Endodermal cell (in vitro differentiated cells): Measurements from ENCODE around the gene GAB2. TPM values are rescaled to one million over a fixed set of nuclear protein-coding genes. Genes with fewer than 3 reads are reported as not detected.

ENCODE experiments used
- DNase-seq: peaks from one replicate; pipeline ENCODE4 v3.0.0-alpha.2; 2017
- H3K27ac ChIP-seq: 2 replicates; pipeline ENCODE4 v1.5.1; 2013; ENCODE audit warnings: mild to moderate bottlenecking, low read depth, low read length, moderate library complexity
- H3K27me3 ChIP-seq: 2 replicates; pipeline ENCODE4 v1.6.1; 2013; ENCODE audit warnings: mild to moderate bottlenecking, low read length, moderate library complexity; ENCODE audit not compliant: insufficient read depth, control insufficient read depth, poor library complexity, severe bottlenecking
- H3K36me3 ChIP-seq: 2 replicates; pipeline ENCODE4 v1.7.0; 2013; ENCODE audit warnings: mild to moderate bottlenecking, low read length, moderate library complexity; ENCODE audit not compliant: control insufficient read depth, insufficient read depth
- H3K4me1 ChIP-seq: one replicate; pipeline ENCODE4 v1.7.0; 2013; ENCODE audit warnings: low read length; ENCODE audit not compliant: control insufficient read depth, insufficient read depth
- H3K4me3 ChIP-seq: 2 replicates; pipeline ENCODE4 v1.5.1; 2013; ENCODE audit warnings: mild to moderate bottlenecking, low read length, moderate library complexity
- H3K9ac ChIP-seq: 2 replicates; pipeline ENCODE4 v1.6.1; 2013; ENCODE audit warnings: mild to moderate bottlenecking, low read length, moderate library complexity; ENCODE audit not compliant: poor library complexity, severe bottlenecking; ENCODE audit errors: extremely low read depth
- H3K9me3 ChIP-seq: 2 replicates; pipeline ENCODE4 v1.6.1; 2013; ENCODE audit warnings: mild to moderate bottlenecking, low read length, moderate library complexity; ENCODE audit not compliant: control insufficient read depth
- H3K27ac Mint-ChIP-seq: 2 replicates; pipeline ENCODE4 v1.8.0; 2020; ENCODE audit warnings: mixed read lengths
- H3K27me3 Mint-ChIP-seq: 2 replicates; pipeline ENCODE4 v1.8.0; 2021; ENCODE audit warnings: mild to moderate bottlenecking, mixed read lengths; ENCODE audit not compliant: insufficient read depth
- H3K36me3 Mint-ChIP-seq: 2 replicates; pipeline ENCODE4 v1.8.0; 2020; ENCODE audit warnings: low read depth, mixed read lengths
- H3K4me1 Mint-ChIP-seq: 2 replicates; pipeline ENCODE4 v1.8.0; 2020; ENCODE audit warnings: mixed read lengths
- H3K4me3 Mint-ChIP-seq: 2 replicates; pipeline ENCODE4 v1.8.0; 2020; ENCODE audit warnings: mild to moderate bottlenecking, moderate library complexity, mixed read lengths
- H3K9me3 Mint-ChIP-seq: 2 replicates; pipeline ENCODE4 v1.8.0; 2020; ENCODE audit warnings: mild to moderate bottlenecking, mixed read lengths
- CTCF ChIP-seq: fragments of 200-600 bp; sonication (generic); conservative IDR thresholded peaks from 2 replicates; pipeline ENCODE4 v1.5.0; 2021; ENCODE audit warnings: antibody characterized with exemption, mild to moderate bottlenecking
- WGBS, 2 experiments: methylation state at CpG; one replicate each; pipeline versions ENCODE4 v1.1.5 to v1.1.7; 2013; ENCODE audit warnings: missing lambda C conversion rate in 2 of 2, mixed read lengths in 1 of 2; ENCODE audit not compliant: insufficient coverage in 1 of 2, insufficient read length in 1 of 2; 5-methylcytosine and 5-hydroxymethylcytosine counted together
- total RNA-seq, 2 donors: library from RNA; stranded (reverse); fragmentation: NEBNext Ultra II Directional in 1 of 2; extraction: Animal tissue kit (Norgen Biotek cat#: 25700) in 1 of 2; gene quantifications; 2 replicates in 1 of 2; 3 replicates in 1 of 2; pipeline ENCODE4 v1.2.1, GENCODE V29; 2021

Gene GAB2
- total RNA-seq, 2 donors from 2014 or later = 26.9 to 62.8 TPM

- peaks cover 10% of the 10 kb centered on the region for H3K4me1 Mint-ChIP-seq
- WGBS, 2 experiments = 100% methylated on average over 1 of the region's 2 CpGs
Observed at GRCh38 chr11:78255919-78256318, 161.7 kb downstream of the GAB2 start.

DNA sequence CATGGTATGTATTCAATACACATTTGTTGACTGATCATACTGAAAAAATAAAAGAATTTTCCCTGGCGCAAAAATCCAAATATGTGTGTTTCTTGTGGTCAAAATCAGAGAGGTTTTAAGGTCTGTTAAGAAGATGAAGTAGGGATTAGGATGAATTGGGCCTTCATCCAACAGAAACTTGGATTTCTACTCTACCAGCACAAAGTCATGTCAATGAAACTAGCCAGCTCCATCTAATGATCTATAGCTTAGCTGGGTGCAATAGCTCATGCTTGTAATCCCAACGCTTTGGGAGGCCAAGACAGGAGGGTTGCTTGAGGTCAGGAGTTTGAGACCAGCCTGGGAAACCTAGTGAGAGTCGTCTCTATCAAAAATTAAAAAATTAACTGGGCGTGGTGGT is 163.4 kb downstream of the GAB2 start:
- no peaks in the 10 kb centered on the region for H3K9me3 Mint-ChIP-seq
- Histone ChIP-seq H3K36me3 (peaks cover 22% of the 10 kb centered on the region), H3K27ac (no peak overlapping the region), H3K4me3 (no peak overlapping the region), H3K27me3 (no peaks in the 10 kb centered on the region), H3K9me3 (no peaks in the 10 kb centered on the region), H3K9ac (no peak overlapping the region), H3K4me1 (no peaks in the 10 kb centered on the region)
- TF ChIP-seq CTCF = no peak
- peaks cover 10% of the 10 kb centered on the region for H3K4me1 Mint-ChIP-seq
- WGBS, 2 experiments = 91 to 94% methylated on average over 4 of the region's 4 CpGs
- H3K36me3 Mint-ChIP-seq = peaks cover 5% of the 10 kb centered on the region
- H3K27ac Mint-ChIP-seq = no peak overlapping the region
- H3K27me3 Mint-ChIP-seq = no peaks in the 10 kb centered on the region
- DNase-seq = no peak
- H3K4me3 Mint-ChIP-seq = no peak overlapping the region

More at GRCh38 chr11:78255919-78256318, 161.7 kb downstream of the GAB2 start:
- TF ChIP-seq CTCF = no peak
- Histone ChIP-seq H3K4me3 (no peak overlapping the region), H3K27me3 (no peaks in the 10 kb centered on the region), H3K36me3 (peaks cover 14% of the 10 kb centered on the region), H3K9me3 (no peaks in the 10 kb centered on the region), H3K27ac (no peak overlapping the region), H3K9ac (no peak overlapping the region), H3K4me1 (no peaks in the 10 kb centered on the region)
- H3K27me3 Mint-ChIP-seq = no peaks in the 10 kb centered on the region
- no peak overlapping the region for H3K27ac Mint-ChIP-seq
- no peak overlapping the region for H3K4me3 Mint-ChIP-seq
- H3K36me3 Mint-ChIP-seq = no peaks in the 10 kb centered on the region
- no peaks in the 10 kb centered on the region for H3K9me3 Mint-ChIP-seq
- no peak for DNase-seq

DNA sequence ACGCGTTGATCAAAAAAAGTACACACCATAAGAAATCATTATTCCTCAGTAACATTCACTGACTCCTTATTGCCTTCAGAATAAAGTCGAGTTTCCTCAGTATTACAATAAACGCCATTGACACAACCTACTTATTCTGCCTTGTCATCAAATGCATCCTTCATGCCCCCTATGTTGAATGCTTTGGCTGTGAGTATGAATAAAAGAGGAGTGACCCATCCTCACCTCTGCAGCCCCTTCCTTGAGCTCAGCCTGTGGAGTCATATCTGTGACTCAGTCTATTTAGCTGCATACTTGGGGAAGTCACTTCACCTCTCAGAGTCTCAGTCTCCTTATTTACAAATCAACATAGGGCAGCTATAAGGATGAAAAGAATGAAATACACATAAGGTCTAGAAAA is 163.8 kb downstream of the GAB2 start:
- 94 to 100% methylated on average over 2 to 4 of the region's 4 CpGs for WGBS, 2 experiments
- TF ChIP-seq CTCF = no peak
- Mint-ChIP-seq H3K36me3 (peaks cover 7% of the 10 kb centered on the region), H3K27ac (no peak overlapping the region), H3K4me3 (no peak overlapping the region), H3K9me3 (no peaks in the 10 kb centered on the region), H3K27me3 (no peaks in the 10 kb centered on the region), H3K4me1 (peaks cover 10% of the 10 kb centered on the region)
- Histone ChIP-seq H3K9ac (no peak overlapping the region), H3K36me3 (peaks cover 26% of the 10 kb centered on the region), H3K9me3 (no peaks in the 10 kb centered on the region), H3K4me1 (no peaks in the 10 kb centered on the region), H3K4me3 (no peak overlapping the region), H3K27ac (no peak overlapping the region), H3K27me3 (no peaks in the 10 kb centered on the region)
- DNase-seq = no peak
